ENCODE measurements around the gene CALCOCO2.
A peak's percentile ranks its signal among the peaks of the same experiment; 100 is the strongest.
"Not testable (repeated sequence)": the region's sequence is repeated elsewhere in the genome, so short reads cannot be mapped to it uniquely, and the experiment has no call there.

Gene CALCOCO2

GRCh38 chr17:48871035-48871550 is 40.3 kb downstream of the CALCOCO2 start:
- DNase-seq (ENCODE audit: low read depth, low spot score), result no peak
- no peak overlapping the region for H3K4me3 ChIP-seq (ENCODE audit: low read length)

- no peak overlapping the region for H3K4me3 ChIP-seq (ENCODE audit: low read length)
- no peak for DNase-seq (ENCODE audit: low read depth, low spot score)
Observed at GRCh38 chr17:48871551-48872351, 40.9 kb downstream of the CALCOCO2 start.

GRCh38 chr17:48872409-48872808 is 41.6 kb downstream of the CALCOCO2 start:
- DNase-seq (ENCODE audit: low read depth, low spot score); H3K4me3 ChIP-seq (ENCODE audit: low read length): not testable (repeated sequence)

- DNase-seq (ENCODE audit: low read depth, low spot score), result no peak
Observed at GRCh38 chr17:48873209-48873608, 42.4 kb downstream of the CALCOCO2 start.

GRCh38 chr17:48873696-48874443 is 43.0 kb downstream of the CALCOCO2 start:
- H3K4me3 ChIP-seq (ENCODE audit: low read length), result no peak overlapping the region
- no peak for DNase-seq (ENCODE audit: low read depth, low spot score)

More at GRCh38 chr17:48873209-48873608, 42.4 kb downstream of the CALCOCO2 start:
- no peak overlapping the region for H3K4me3 ChIP-seq (ENCODE audit: low read length)

GRCh38 chr17:48878920-48879898 is 48.4 kb downstream of the CALCOCO2 start:
- no peak overlapping the region for H3K4me3 ChIP-seq (ENCODE audit: low read length)
- peak; percentile 78 for DNase-seq (ENCODE audit: low read depth, low spot score)

GRCh38 chr17:48882272-48882671 is 51.4 kb downstream of the CALCOCO2 start:
- peak; percentile 40 for DNase-seq (ENCODE audit: low read depth, low spot score)
- H3K4me3 ChIP-seq (ENCODE audit: low read length), result no peak overlapping the region

GRCh38 chr17:48883171-48883570 is 52.3 kb downstream of the CALCOCO2 start:
- no peak for DNase-seq (ENCODE audit: low read depth, low spot score)

GRCh38 chr17:48890086-48890485 is 59.3 kb downstream of the CALCOCO2 start:
- no peak overlapping the region for H3K4me3 ChIP-seq (ENCODE audit: low read length)
- DNase-seq (ENCODE audit: low read depth, low spot score), result no peak

More at GRCh38 chr17:48883171-48883570, 52.3 kb downstream of the CALCOCO2 start:
- no peak overlapping the region for H3K4me3 ChIP-seq (ENCODE audit: low read length)

- H3K4me3 ChIP-seq (ENCODE audit: low read length), result peak overlapping the region; percentile 99
- no peak for DNase-seq (ENCODE audit: low read depth, low spot score)
Observed at GRCh38 chr17:48892940-48893645, 62.3 kb downstream of the CALCOCO2 start.

GRCh38 chr17:48893646-48894508 is 63.0 kb downstream of the CALCOCO2 start:
- peak overlapping the region; percentile 99 for H3K4me3 ChIP-seq (ENCODE audit: low read length)
- no peak for DNase-seq (ENCODE audit: low read depth, low spot score)

- no peak for DNase-seq (ENCODE audit: low read depth, low spot score)
Observed at GRCh38 chr17:48894886-48895285, 64.1 kb downstream of the CALCOCO2 start.

GRCh38 chr17:48901241-48901640 is 70.4 kb downstream of the CALCOCO2 start:
- no peak overlapping the region for H3K4me3 ChIP-seq (ENCODE audit: low read length)
- no peak for DNase-seq (ENCODE audit: low read depth, low spot score)

More at GRCh38 chr17:48894886-48895285, 64.1 kb downstream of the CALCOCO2 start:
- no peak overlapping the region for H3K4me3 ChIP-seq (ENCODE audit: low read length)

- DNase-seq (ENCODE audit: low read depth, low spot score), result no peak
- no peak overlapping the region for H3K4me3 ChIP-seq (ENCODE audit: low read length)
Observed at GRCh38 chr17:48903401-48903800, 72.6 kb downstream of the CALCOCO2 start.

- no peak for DNase-seq (ENCODE audit: low read depth, low spot score)
- H3K4me3 ChIP-seq (ENCODE audit: low read length), result no peak overlapping the region
Observed at GRCh38 chr17:48904428-48904827, 73.6 kb downstream of the CALCOCO2 start.

- H3K4me3 ChIP-seq (ENCODE audit: low read length), result no peak overlapping the region
- DNase-seq (ENCODE audit: low read depth, low spot score), result no peak
Observed at GRCh38 chr17:48905987-48906515, 75.2 kb downstream of the CALCOCO2 start.

GRCh38 chr17:48907713-48908046 is 76.8 kb downstream of the CALCOCO2 start:
- peak overlapping the region; percentile 71 for H3K4me3 ChIP-seq (ENCODE audit: low read length)
- peak; percentile 24 for DNase-seq (ENCODE audit: low read depth, low spot score)

All from Jurkat, Clone E6-1 (cell line).